Osteocyte (in vitro differentiated cells): ENCODE measurements around the gene DLEC1. TPM values are rescaled to one million over a fixed set of nuclear protein-coding genes. Genes with fewer than 3 reads are reported as not detected.

Experiments used
- DNase-seq: peaks from one replicate; pipeline ENCODE4 v3.0.0; 2021; ENCODE audit warnings: mixed read lengths; ENCODE audit not compliant: unreplicated experiment; ENCODE audit errors: extremely low spot score
- H3K27ac Mint-ChIP-seq: one replicate; pipeline ENCODE4 v1.8.0; 2021; ENCODE audit warnings: mild to moderate bottlenecking, mixed read lengths; ENCODE audit not compliant: unreplicated experiment
- H3K27me3 Mint-ChIP-seq: one replicate; pipeline ENCODE4 v1.8.0; 2021; ENCODE audit warnings: mixed read lengths; ENCODE audit not compliant: unreplicated experiment
- H3K36me3 Mint-ChIP-seq: one replicate; pipeline ENCODE4 v1.8.0; 2021; ENCODE audit warnings: mixed read lengths; ENCODE audit not compliant: unreplicated experiment
- H3K4me1 Mint-ChIP-seq: one replicate; pipeline ENCODE4 v1.8.0; 2021; ENCODE audit warnings: mixed read lengths; ENCODE audit not compliant: unreplicated experiment
- H3K4me3 Mint-ChIP-seq: one replicate; pipeline ENCODE4 v1.8.0; 2021; ENCODE audit warnings: mild to moderate bottlenecking, moderate library complexity, mixed read lengths; ENCODE audit not compliant: unreplicated experiment
- H3K9me3 Mint-ChIP-seq: one replicate; pipeline ENCODE4 v1.8.0; 2021; ENCODE audit warnings: mixed read lengths; ENCODE audit not compliant: unreplicated experiment
- CTCF ChIP-seq: fragments of 200-600 bp; sonication (generic); IDR thresholded peaks from 2 replicates; pipeline ENCODE4 v1.5.0; 2021; ENCODE audit warnings: antibody characterized with exemption, mild to moderate bottlenecking, moderate library complexity
- total RNA-seq: library from RNA; stranded (reverse); gene quantifications from 2 replicates; pipeline ENCODE4 v1.2.1, GENCODE V29; 2021

Gene DLEC1
- total RNA-seq, 1 donor from 2014 or later, result 0.62 TPM

DNA sequence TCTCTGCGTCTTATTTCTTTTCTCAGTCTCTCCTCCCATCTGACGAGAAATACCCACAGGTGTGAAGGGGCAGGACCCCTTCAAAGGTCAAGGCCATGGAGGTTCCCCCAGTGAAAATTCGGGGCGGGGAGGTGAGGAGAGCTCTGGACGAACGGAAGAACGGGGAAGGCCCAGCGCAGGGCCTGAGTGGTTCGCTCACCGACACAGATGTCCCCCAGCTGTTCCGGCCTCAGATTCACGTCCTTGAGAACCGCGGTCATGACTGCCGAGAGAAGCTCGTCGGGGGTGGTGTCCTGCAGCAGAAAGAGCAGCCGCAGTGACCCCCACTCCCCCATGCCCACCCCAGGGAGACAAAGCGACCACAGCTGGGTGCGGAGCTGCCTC lies 97.4 kb downstream of the DLEC1 start:
- Mint-ChIP-seq H3K9me3 (no peaks in the 10 kb centered on the region), H3K36me3 (peaks cover 19% of the 10 kb centered on the region), H3K4me3 (peak overlapping the region; percentile 86), H3K27ac (peak overlapping the region; percentile 70), H3K4me1 (peaks cover 28% of the 10 kb centered on the region), H3K27me3 (peaks cover 2% of the 10 kb centered on the region)
- DNase-seq, result no peak
- TF ChIP-seq CTCF, result no peak

DNA sequence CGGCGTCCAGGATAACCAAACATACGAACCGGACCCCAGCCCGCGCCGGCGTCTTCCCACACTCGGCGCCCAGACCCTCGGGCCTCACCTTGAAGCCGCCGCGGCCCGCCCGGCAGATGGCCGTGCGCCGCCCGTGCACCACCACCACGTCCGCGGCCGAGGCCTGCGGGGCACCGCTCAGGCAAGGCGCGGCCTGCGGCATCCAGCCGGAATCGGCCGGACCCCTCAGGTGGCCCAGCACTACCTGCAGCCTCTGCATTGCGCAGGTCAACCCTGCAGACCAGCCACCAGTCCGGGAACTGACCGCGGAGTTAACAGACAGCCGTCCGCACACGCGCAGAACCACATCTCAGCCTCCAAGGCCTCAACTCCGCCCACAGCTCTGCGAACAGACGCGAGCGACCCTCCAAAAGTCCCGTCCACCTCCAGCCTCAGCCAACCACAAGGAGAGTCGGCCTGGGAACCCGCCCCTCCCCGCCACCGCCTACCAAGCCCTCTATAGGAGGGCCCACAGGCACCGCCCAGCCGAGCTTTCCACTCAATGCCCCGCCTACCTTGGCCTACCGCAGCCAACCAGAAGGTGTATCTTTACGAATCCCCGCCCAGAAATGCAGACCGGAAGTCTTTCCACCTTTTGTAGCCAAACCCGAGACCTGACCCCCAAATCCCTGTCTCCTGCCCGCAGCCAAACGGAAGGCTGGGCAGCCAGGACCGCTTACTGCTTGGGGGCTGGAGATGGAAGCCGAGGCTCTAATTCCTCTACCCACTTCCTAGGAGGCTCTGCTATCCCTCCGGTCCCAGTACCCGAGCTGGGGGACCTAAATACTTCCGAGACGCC lies 98.0 kb downstream of the DLEC1 start, which contains the start of gene ACAA1:
ACAA1 (minus strand) TSS at position 351 of the 838 bp plus-strand sequence; CDS start at position 259, 92 bp downstream.
- peak; percentile 6 for TF ChIP-seq CTCF
- H3K27me3 Mint-ChIP-seq, result peaks cover 5% of the 10 kb centered on the region

DNA sequence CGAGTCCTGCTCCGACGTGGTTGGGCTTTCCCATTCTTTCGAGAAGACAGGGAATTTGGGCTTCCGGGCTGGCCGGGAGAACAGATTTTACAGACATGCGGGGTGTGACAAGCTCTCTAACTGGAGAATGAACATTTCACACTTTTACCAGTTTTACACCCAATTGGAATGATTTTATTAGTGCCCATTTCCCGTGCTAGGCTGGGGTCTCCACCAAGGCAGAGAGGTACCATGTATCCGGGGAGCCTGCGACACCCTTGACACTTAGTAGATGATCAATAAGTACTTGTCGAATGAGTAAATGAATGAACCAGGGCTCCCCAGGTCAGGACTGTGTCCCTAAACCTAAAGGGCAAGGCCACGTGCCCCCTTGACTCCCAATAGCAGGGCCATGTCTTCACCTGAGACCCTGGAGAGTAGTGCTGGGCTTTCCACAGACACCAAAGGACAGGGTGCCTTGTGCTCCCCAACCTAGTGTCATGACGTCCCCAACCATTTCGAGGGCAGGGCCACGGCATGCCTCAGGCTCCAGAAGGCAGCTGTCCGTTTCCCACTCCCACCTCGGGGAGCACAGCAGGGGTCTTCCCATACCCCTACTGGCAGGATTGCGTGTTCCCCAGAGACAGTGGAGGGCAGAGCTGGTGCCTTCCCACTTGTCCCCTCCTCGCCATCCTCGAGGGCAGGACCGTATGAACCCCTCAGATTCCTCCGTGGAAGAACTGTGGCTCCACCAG lies 98.8 kb downstream of the DLEC1 start:
- DNase-seq, result no peak
- no peak for TF ChIP-seq CTCF
- peaks cover 8% of the 10 kb centered on the region for H3K27me3 Mint-ChIP-seq
- H3K27ac Mint-ChIP-seq, result peak overlapping the region; percentile 96
- peak overlapping the region; percentile 86 for H3K4me3 Mint-ChIP-seq
- H3K9me3 Mint-ChIP-seq, result no peaks in the 10 kb centered on the region
- peaks cover 15% of the 10 kb centered on the region for H3K36me3 Mint-ChIP-seq
- H3K4me1 Mint-ChIP-seq, result peaks cover 28% of the 10 kb centered on the region

More for the DNA sequence above, 98.0 kb downstream of the DLEC1 start, which contains the start of gene ACAA1:
- H3K27ac Mint-ChIP-seq, result peak within 1 kb of the TSS; percentile 96
- peaks cover 15% of the 10 kb centered on the region for H3K36me3 Mint-ChIP-seq
- peak within 1 kb of the TSS; percentile 86 for H3K4me3 Mint-ChIP-seq
- peak; percentile 99 for DNase-seq
- H3K9me3 Mint-ChIP-seq, result no peaks in the 10 kb centered on the region
- H3K4me1 Mint-ChIP-seq, result peaks cover 28% of the 10 kb centered on the region

GRCh38 chr3:38138349-38139190 lies 99.6 kb downstream of the DLEC1 start, which contains the start of gene MYD88:
MYD88 (plus strand) TSS chr3:38138661; CDS start chr3:38138701, 40 bp downstream.
- Mint-ChIP-seq H3K9me3 (no peaks in the 10 kb centered on the region), H3K27ac (peak within 1 kb of the TSS; percentile 96), H3K4me3 (peak within 1 kb of the TSS; percentile 86), H3K4me1 (peaks cover 28% of the 10 kb centered on the region), H3K27me3 (peaks cover 14% of the 10 kb centered on the region), H3K36me3 (peaks cover 15% of the 10 kb centered on the region)
- TF ChIP-seq CTCF, result no peak
- peak; percentile 84 for DNase-seq
